IPS-18a (cell line): ENCODE measurements around the gene MS4A6E.

Experiments used
- H3K27ac ChIP-seq: one replicate; pipeline ENCODE4 v1.5.1; 2013; ENCODE audit warnings: low read length
- H3K27me3 ChIP-seq: one replicate; pipeline ENCODE4 v1.6.1; 2013; ENCODE audit warnings: mild to moderate bottlenecking, low read length; ENCODE audit not compliant: control insufficient read depth, insufficient read depth
- H3K36me3 ChIP-seq: one replicate; pipeline ENCODE4 v1.6.1; 2013; ENCODE audit warnings: low read depth, low read length; ENCODE audit not compliant: control insufficient read depth
- H3K4me1 ChIP-seq: one replicate; pipeline ENCODE4 v1.6.1; 2013; ENCODE audit warnings: low read depth, low read length; ENCODE audit not compliant: control insufficient read depth
- H3K4me3 ChIP-seq: one replicate; pipeline ENCODE4 v1.5.1; 2013; ENCODE audit warnings: low read length
- H3K9ac ChIP-seq: one replicate; pipeline ENCODE4 v1.6.1; 2013; ENCODE audit warnings: mild to moderate bottlenecking, low read length, moderate library complexity
- H3K9me3 ChIP-seq: one replicate; pipeline ENCODE4 v1.6.1; 2013; ENCODE audit warnings: low read depth, low read length; ENCODE audit not compliant: control insufficient read depth

MS4A6E gene

GRCh38 chr11:60307507-60308195 is 19.4 kb upstream of the MS4A6E start:
- Histone ChIP-seq H3K4me1 (no peaks in the 10 kb centered on the region), H3K27ac (no peak overlapping the region), H3K9ac (no peak overlapping the region), H3K9me3 (no peaks in the 10 kb centered on the region), H3K27me3 (no peaks in the 10 kb centered on the region), H3K36me3 (no peaks in the 10 kb centered on the region), H3K4me3 (no peak overlapping the region)

DNA sequence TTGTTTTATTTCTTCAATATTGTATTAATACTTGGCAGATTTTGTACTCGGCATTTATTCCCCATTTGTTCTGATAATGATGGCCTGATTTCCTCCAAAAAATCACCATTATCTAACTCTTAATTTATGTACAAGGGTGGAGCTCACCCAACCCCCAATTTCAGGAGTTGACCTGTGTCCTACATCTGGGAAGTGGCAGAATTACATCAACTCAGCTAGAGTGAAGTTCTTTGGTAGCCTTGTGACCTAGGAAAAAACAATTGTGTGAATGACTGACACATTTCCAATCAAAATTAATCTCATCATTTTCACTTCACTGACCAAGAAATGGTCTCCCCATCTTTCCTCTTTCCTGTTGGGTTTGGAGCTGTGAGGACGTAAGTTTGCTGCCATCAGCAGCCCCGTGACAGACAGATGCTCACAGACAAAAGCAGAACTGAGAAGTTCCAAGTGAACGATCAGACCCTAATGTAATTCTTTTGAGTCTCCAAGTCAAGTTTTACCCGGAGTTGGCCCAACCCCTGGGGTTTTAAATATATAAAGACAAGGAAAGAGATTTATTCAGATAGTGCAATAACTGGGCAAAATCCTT is 16.6 kb upstream of the MS4A6E start:
- no peak overlapping the region for H3K9ac ChIP-seq
- H3K9me3 ChIP-seq, result no peaks in the 10 kb centered on the region
- no peaks in the 10 kb centered on the region for H3K27me3 ChIP-seq
- H3K4me1 ChIP-seq, result no peaks in the 10 kb centered on the region
- no peak overlapping the region for H3K4me3 ChIP-seq
- H3K27ac ChIP-seq, result no peak overlapping the region
- no peaks in the 10 kb centered on the region for H3K36me3 ChIP-seq

DNA sequence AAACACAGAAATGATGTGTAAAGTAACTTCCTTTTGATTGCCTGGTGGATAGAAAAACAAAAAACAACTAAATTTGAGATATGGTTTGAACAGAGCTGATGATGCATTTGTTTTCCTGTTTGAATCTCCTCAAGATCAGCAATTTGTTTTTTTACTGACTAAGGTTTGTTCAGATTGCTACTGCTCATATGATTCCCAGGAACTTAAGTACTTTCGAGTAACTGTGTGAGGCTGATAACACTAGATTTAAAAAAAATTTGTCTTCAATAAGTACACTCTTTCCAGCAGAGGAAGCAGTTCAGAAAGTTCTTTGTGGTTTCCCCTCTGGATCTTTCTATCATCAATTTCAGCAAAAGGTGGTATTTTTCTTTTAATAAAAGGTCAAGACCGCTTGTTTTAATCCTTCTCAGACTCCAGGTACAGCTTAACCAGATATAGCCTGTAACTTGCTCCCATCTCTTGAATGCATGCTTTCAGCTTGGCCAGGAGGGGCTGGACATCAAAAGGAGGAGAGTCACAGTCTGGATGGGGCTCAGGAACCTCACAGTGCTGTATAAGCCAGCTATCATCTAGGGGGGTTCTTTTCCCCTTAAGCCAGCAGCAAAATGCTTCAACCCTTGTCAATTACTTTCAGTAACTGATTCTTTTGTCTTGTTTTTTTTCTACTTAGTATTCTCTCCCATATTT is 12.3 kb upstream of the MS4A6E start:
- no peaks in the 10 kb centered on the region for H3K27me3 ChIP-seq
- H3K9me3 ChIP-seq, result no peaks in the 10 kb centered on the region
- no peaks in the 10 kb centered on the region for H3K4me1 ChIP-seq
- H3K36me3 ChIP-seq, result no peaks in the 10 kb centered on the region
- H3K27ac ChIP-seq, result no peak overlapping the region
- H3K4me3 ChIP-seq, result no peak overlapping the region
- H3K9ac ChIP-seq, result no peak overlapping the region

- H3K9ac ChIP-seq, result no peak overlapping the region
- no peaks in the 10 kb centered on the region for H3K27me3 ChIP-seq
- no peaks in the 10 kb centered on the region for H3K4me1 ChIP-seq
- H3K36me3 ChIP-seq, result no peaks in the 10 kb centered on the region
- no peak overlapping the region for H3K27ac ChIP-seq
- H3K9me3 ChIP-seq, result no peaks in the 10 kb centered on the region
- H3K4me3 ChIP-seq, result no peak overlapping the region
These were observed 11.2 kb upstream of the MS4A6E start for GRCh38 chr11:60315871-60316270.

GRCh38 chr11:60316317-60316716 is 10.7 kb upstream of the MS4A6E start:
- Histone ChIP-seq H3K9ac (no peak overlapping the region), H3K4me3 (no peak overlapping the region), H3K4me1 (no peaks in the 10 kb centered on the region), H3K27me3 (no peaks in the 10 kb centered on the region), H3K36me3 (no peaks in the 10 kb centered on the region), H3K27ac (no peak overlapping the region), H3K9me3 (no peaks in the 10 kb centered on the region)

- H3K36me3 ChIP-seq, result no peaks in the 10 kb centered on the region
- H3K9ac ChIP-seq, result no peak overlapping the region
- no peaks in the 10 kb centered on the region for H3K4me1 ChIP-seq
- no peak overlapping the region for H3K27ac ChIP-seq
- no peaks in the 10 kb centered on the region for H3K27me3 ChIP-seq
- H3K9me3 ChIP-seq, result no peaks in the 10 kb centered on the region
- H3K4me3 ChIP-seq, result no peak overlapping the region
These were observed 8.3 kb upstream of the MS4A6E start for GRCh38 chr11:60318726-60319125.

DNA sequence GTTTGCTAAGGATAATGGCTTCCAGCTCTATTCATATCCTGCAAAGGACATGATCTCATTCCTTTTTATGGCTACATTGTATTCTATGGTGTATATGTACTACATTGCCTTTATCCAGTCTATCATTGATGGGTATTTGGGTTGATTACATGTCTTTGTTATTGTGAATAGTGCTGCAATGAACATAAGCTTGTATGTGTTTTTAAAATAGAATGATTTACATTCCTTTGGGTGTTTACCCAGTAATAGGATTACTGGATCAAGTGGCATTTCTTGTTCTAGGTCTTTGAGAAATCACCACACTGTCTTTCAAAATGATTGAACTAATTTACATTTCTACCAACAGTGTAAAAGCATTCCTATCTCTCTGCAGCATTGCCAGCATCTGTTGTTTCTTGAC is 6.0 kb upstream of the MS4A6E start:
- H3K27ac ChIP-seq, result no peak overlapping the region
- H3K9me3 ChIP-seq, result no peaks in the 10 kb centered on the region
- no peaks in the 10 kb centered on the region for H3K27me3 ChIP-seq
- no peaks in the 10 kb centered on the region for H3K36me3 ChIP-seq
- no peak overlapping the region for H3K4me3 ChIP-seq
- no peak overlapping the region for H3K9ac ChIP-seq
- H3K4me1 ChIP-seq, result no peaks in the 10 kb centered on the region

GRCh38 chr11:60328460-60328859 is 1.4 kb downstream of the MS4A6E start:
- H3K4me1 ChIP-seq, result no peaks in the 10 kb centered on the region
- no peak overlapping the region for H3K9ac ChIP-seq
- no peaks in the 10 kb centered on the region for H3K9me3 ChIP-seq
- H3K36me3 ChIP-seq, result no peaks in the 10 kb centered on the region
- H3K4me3 ChIP-seq, result no peak overlapping the region
- no peaks in the 10 kb centered on the region for H3K27me3 ChIP-seq
- no peak overlapping the region for H3K27ac ChIP-seq

- Histone ChIP-seq H3K36me3 (no peaks in the 10 kb centered on the region), H3K9ac (no peak overlapping the region), H3K4me1 (peaks cover 3% of the 10 kb centered on the region), H3K27ac (no peak overlapping the region), H3K4me3 (no peak overlapping the region), H3K9me3 (no peaks in the 10 kb centered on the region), H3K27me3 (no peaks in the 10 kb centered on the region)
These were observed 5.8 kb downstream of the MS4A6E start for GRCh38 chr11:60332846-60333245.

- no peaks in the 10 kb centered on the region for H3K36me3 ChIP-seq
- H3K4me1 ChIP-seq, result peaks cover 3% of the 10 kb centered on the region
- H3K27ac ChIP-seq, result no peak overlapping the region
- no peak overlapping the region for H3K4me3 ChIP-seq
- no peaks in the 10 kb centered on the region for H3K9me3 ChIP-seq
- H3K9ac ChIP-seq, result no peak overlapping the region
- H3K27me3 ChIP-seq, result no peaks in the 10 kb centered on the region
These were observed 7.1 kb downstream of the MS4A6E start for GRCh38 chr11:60334005-60334620.

DNA sequence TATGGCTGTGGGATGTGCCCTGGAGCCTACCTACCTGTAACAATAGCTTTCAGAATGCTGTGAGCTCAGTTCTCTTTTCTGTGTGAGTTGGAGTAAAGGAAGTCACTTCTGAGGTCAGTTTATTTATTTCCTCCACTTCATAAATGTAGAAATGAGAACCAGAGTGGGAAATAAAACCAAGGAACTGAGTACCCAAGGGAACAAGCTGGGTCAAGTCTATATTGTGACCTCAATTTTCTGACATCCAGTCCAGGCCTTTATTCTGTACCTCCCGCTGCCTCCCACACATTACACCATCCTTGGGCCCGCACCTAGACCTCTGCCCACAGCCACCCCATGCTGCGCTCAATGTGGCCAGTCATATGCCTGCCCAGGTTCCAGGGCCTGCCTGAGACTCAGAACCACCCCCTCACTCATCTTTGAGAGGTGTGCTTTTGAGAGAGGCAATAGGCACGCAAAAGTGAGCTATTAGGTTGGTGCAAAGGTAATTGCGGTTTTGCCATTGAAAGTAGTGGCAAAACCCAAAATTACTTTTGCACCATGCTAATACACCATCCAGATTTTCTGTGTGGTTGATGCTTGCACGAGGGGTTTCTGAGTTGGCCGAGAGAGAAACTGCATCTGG is 9.8 kb downstream of the MS4A6E start:
- Histone ChIP-seq H3K9me3 (no peaks in the 10 kb centered on the region), H3K4me3 (no peak overlapping the region), H3K36me3 (no peaks in the 10 kb centered on the region), H3K27me3 (no peaks in the 10 kb centered on the region), H3K27ac (no peak overlapping the region), H3K4me1 (peaks cover 3% of the 10 kb centered on the region), H3K9ac (no peak overlapping the region)
